ENCODE data around the gene FGD4.

The FGD4 gene

DNA sequence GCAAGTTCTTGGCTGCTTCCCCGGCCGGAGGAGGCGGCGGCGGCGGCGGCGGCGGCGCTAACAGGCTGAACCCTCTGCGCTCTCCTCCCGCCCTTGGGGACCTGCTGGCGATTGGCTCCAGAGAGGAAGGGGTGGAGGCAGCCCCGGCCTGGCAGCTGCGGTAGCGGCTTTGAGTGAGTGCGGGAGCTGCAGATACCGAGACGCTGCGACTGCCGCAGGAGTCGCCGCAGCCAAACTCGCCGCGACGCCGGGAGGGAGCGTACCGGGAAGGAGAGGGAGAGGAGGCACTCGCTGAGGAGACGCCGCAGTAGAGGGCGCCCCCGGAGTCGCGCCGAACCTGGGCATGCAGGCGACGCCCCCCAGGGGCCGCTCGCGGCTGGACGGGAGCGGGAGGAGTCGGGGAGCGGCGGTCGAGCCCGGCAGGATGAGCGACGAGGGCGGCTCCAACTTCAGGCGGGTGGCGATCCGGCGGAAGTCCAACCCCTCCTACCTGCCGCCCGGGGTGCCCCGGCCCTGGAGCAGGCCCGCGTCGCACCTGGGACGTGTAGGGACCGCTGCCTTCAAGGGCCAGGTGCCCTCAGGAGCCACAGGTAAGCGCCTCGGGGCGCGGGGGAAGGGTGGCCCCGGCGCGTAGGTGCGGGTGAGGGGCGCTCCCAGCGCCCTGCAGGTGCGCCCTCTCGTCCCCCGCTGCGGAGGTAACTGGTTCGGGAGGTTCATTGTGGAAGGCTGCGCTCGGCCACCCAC is at the start of gene FGD4:
FGD4 (plus strand) TSS at position 189 of the 744 bp plus-strand sequence.
- peak; percentile 71 for DNase-seq

DNA sequence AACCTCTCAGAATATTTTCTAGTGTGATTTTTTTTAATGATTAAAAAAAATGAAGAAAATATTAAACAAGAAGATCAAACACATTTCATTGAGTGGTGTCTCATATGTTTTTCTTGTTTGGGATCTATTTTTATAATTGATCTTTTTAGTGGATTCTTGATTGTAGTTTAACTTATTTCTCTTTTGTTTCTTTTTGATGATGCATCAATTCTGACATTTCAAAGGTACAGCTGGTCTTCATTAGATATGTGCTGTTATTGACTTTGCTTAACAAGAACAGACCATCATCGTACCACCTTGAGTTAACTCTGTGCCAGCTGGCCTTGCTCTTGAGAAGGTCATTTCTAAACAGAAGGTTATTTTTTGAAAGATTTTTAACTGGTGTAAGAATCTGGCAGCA is 45.8 kb upstream of the FGD4 start:
- DNase-seq: no peak

DNA sequence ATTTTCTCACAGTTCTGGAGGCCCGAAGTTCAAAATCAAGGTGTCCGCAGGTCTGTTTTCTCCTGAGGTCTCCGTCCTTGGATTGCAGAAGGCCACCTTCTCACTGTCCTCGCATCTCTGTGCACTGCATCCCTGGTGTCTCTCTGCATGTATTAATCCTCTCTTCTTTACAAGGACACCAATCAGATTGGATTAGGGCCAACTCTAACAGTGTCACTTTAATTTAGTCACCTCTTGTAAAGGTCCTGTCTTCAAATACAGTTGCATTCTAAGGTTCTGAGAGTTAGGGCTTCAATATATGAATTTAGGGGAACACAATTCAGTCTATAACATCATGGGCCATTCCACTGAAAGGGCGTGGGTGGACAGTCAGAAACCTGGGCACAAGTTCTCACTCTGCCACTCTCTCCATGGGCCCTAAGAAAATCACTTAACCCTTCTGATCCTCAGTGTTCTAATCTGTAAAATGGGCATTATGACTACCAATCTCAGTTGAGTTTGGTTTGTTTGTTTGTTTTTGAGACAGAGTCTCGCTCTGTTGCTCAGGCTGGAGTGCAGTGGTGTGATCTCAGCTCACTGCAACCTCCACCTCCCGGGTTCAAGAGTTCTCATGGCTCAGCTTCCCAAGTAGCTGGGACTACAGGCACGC is 41.6 kb upstream of the FGD4 start:
- DNase-seq: no peak

DNA sequence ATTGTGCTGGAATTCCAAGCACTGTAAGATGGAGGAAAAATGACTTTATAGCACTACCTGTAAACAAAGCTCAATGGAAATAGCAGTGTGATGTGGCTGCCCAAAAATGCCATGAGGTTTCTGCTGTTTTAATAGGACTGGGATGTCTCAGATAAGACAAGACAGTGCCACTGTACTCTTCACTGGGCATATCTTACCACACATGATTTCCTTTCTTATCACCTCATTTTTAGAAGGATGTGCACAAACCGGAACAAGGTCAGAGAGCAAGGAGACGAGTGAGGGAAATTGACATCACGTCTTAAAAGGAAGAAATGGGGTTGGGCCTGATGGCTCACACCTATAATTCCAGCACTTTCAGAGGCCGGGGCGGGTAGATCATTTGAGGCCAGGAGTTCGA is 38.4 kb upstream of the FGD4 start:
- no peak for DNase-seq

DNA sequence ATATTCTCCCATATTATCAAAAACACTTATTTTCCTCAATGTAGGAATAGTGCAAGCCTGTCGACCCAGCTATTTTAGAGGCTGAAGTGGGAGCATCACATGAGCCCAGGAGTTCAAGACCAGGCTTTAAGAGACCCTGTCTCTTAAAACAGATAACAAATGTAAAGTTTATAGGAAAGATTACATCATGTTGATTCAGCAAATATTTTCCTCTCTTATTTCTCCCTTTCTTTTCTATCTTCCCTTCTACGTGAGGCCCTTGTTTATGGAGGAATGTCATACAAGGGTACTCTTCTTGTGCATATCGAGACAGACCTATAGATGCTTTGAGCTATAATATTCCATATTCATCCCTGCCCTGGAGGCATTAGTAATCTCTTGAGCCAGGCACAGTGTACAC is 36.5 kb upstream of the FGD4 start:
- no peak for DNase-seq

DNA sequence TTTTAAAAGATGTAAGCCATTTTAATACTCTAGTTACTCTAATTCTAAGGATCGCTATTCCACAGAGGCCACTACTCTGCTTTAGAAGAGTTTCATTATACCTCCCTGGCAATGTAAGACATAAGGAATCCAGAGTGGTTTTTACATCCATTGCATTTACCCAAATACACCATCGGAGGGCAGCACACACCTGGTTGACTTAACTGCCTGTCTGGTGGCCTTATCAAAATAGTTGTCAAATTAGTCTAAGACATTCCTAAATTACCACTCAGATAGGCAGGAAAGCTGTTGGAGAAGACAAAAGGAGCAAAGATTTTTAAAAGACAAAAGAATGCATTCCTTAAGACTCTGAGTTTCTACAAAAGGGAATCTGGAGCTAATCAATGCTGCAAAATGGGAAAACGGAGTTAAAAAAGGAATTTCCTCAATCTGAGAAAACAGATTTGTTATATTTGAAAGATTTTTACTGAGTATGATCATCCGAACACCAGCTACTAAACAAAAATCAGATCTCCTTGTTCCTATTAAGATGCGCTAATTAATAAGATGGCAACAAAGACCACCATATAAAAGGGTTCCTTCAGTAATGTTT is 33.8 kb upstream of the FGD4 start:
- DNase-seq: no peak

DNA sequence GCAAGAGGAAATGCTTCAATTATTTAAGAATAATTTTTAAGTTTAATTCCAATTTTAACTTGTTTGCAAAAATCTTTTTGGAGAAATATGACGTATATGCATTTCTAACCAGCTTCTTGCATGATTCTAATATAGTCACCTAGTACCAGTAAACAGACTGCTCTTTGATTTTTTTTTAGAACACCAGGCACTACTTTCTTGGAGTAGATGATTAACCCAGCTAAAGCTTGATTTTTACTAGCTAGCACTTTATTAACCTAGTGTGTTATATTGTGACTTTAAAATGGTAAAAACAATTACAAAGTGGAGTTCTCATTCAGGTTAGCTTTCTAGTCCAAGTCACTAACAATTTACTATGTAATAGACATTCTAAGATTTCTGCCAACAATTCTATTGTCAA is 32.6 kb upstream of the FGD4 start:
- no peak for DNase-seq

DNA sequence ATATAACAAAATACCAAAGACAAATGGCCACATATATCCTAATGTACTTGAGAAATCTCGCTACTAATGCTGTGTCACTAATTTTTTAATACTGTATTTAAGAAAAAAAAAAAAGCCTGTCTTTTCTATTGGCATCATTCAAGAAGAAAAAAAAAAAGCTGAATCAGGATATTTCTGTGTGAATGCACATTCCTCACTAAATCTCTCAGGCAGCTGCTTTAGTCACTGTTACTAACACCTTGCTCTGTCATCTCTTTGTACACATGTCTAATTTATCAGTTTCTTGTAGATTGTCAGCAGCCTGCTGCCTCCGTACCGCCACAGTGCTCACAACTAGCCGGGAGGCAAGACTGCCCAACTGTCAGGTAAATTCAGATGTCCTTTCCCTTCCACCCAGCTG is 32.0 kb upstream of the FGD4 start:
- no peak for DNase-seq

DNA sequence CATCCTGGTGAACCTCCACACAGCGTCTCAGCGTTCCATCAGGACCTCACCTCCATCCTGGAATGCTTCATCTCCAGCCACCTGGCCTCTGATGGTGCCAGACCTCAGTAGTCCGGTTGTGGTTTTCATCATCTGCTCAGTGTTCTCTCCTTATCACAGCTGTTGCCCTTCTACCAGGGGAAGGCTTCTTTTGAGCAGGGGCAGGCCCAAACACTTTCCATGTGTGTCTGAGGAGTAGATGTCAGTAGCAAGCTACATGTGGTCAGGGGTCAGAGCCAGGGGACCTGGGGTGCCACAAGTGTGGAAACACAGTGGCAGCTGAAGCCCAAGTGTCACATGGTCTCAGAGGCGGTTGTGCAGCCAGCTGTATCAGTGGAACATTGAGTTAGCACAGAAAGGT is 30.2 kb upstream of the FGD4 start:
- no peak for DNase-seq

DNA sequence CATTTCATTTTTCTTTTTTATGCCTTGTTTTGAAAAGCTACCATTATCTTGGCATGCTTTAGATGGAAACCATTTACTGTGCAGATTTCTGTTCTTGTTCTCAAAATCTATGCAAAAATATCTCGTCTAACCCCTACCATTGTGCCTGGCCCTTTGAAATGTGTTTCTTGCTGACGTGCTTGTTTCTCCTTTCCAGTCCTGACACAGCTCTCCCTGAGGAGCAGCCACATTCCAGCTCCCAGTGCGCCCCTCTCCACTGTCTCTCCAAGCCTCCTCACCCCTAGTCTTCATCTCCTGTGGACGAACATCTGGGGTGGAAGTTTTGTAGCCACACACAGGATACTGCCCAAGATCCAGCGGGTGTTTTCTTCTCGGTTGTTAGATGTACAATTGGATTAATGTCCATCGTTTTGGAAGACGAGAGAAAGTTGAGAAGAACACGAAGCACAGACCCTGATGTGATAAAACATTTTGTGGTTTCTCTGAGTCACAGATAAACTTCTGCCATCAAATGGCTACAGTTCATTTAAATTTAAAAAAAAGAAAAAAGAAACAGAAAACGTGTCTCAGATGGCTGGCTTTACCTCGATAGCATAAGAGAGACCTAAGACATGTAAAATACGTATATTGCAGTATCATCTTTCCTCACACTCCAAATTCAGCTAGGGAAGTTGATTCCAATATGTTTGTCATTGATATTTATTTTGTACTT is 21.9 kb upstream of the FGD4 start:
- no peak for DNase-seq

DNA sequence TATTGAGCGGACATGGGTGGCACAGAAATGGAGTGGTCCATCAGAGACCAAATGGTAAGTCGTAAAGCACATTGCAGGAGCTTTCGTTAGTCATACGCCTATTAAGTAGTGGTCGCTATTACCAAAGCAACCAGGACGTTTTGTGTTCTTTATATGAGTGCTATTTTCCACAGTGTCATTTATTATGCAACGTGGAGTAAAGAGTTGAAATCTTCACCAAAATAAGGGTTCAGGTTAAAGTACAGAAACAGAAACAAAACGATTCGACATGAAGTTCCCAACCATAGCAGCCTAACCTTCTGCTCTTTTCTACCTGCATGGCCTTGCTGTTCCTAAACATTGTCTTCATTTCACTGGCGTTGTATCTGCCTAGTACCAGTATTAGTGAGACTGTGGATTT is 20.1 kb upstream of the FGD4 start:
- no peak for DNase-seq

DNA sequence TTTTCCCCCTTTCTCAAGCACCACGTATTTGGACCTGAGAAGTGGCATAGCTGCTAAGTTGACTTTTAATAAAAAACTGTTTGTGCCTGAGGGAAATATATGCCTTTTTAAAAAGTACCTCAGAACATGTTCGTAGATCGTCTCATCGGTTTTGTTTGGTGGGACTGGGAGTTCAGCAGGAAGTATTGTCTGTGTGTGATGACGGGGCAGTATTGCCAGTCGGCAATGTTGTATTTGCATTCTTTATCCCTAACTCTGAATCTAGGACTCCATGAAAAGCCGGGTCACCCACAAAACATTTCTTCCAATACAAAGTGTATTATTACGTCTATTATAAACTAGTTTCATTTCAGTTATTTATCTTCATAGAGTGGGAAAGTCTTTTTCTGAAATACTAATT is 19.7 kb upstream of the FGD4 start:
- DNase-seq: no peak

DNA sequence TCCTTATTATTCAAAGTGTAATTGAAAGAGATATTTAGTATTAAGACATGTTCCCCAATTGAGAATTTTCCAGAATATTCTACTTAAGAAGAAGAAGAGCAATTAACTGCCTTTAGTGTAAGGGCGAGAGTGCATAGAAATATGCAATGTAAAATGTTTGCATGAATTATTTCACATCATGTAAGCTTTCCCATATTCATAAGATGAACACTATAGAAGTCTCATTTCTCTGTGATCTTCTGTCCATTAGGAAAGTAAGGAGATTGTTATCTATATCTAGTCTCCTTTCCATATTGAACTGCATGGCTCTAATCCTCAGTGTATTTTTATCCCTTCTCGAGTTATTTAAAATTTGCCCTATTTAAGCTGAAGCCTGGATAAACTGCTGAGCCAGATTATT is 17.1 kb upstream of the FGD4 start:
- DNase-seq: no peak

DNA sequence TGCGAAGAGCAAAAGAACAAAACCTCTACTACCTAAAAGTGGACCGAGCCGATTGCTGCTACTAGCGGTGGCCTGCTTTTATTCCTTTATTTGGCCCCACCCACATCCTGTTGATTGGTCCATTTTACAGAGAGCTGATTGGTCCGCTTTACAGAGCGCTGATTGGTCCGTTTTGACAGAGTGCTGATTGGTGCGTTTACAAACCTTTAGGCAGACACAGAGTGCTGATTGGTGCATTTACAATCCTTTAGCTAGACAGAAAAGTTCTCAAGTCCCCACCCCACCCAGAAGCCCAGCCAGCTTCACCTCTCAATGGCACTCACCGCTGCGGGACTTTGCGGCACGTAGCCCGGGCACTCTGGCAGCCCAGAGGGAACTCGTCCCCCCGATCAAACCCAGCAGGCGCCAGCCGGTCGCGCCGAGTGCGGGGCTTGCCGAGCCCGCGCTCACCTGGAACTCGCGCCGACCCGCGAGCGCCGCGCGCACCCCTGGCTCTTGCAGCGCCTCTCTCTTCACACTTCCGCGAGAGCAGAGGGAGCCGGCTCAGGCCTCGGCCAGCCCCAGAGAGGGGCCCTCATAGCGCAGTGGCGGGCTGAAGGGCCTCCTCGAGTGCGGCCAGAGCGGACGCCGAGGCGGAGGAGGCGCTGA is 8.7 kb upstream of the FGD4 start:
- DNase-seq: no peak

DNA sequence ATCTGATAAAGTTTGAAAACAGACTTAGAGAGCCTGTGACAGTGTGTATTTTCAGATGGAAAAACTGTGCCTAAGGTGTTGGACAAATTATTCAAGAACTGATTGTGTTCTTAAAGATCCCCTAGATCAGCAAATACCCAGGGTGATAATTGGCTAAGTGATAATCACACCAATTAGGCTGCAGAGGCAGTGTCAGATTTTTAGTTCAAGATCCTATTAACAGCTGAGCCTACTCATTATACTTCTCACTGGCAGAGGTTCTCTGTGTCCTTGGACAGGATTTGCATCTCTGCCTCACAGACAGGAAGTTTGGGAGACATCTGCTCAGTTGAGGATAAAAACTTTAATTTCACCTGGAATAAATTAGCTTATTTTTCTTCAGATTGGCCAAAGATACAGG is 4.3 kb upstream of the FGD4 start:
- no peak for DNase-seq

DNA sequence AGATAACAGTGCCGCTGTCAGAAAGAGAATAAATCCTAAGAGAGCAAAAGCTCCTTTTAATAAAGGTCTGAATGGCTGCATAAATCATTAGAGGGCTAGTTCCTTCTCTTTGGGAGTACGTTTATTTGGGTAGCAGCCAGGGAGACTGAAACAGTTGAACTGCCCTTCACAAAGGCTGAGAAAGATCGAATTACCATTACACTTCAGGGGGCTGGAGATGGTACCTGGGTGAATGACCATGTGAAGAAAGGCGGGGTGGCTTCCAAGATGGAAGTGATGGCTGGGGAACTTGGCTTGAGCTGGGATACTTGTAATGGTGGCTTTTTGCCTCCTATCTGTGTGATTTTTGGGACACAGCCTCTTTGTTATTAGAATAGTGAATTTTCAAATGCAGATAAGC is 1.7 kb upstream of the FGD4 start:
- no peak for DNase-seq

DNA sequence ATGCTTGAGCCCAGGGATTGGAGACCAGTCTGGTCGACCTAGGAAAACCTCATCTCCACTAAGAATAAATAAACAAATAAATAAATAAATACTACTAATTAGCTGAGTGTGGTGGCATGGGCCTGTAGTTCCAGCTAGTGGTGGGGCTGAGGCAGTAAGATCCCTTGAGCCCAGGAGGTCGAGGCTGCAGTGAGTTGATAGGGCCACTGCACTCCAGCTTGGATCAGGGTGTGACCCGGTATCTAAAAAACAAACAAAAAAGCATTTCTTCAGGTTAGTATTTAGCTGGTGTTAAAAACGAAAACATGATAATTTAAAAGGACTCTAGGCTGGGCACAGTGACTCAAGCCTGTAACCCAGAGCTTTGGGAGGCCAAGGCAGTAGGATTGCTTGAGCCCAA is 1.2 kb upstream of the FGD4 start:
- no peak for DNase-seq

DNA sequence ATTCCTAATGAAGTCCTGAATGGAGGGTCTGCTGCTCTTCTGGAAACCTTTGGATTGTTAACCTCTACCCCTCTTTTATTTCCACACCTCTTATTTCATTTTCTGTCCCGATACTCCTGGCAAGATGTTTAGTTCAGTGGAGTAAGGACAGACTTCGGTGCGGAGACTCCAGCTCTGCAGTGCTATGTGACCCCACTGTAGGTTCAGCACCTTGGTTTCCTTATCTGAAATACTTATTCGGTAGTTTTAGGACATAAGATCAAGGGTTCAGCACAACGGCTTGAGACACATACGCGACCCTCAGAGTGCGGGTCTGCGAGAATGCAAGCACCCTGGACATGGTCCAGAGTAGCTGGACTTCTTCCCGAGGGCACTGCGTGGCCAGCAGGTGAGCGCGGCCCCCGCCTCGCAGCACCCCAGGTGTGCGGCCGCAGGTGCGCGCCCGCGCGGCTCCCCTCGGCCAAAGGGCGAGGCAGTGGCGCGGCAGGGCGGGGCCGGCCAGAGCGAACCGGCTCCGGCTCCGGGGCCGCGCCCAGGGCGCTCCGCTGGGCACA is 465 bp upstream of the FGD4 start:
- DNase-seq: no peak

DNA sequence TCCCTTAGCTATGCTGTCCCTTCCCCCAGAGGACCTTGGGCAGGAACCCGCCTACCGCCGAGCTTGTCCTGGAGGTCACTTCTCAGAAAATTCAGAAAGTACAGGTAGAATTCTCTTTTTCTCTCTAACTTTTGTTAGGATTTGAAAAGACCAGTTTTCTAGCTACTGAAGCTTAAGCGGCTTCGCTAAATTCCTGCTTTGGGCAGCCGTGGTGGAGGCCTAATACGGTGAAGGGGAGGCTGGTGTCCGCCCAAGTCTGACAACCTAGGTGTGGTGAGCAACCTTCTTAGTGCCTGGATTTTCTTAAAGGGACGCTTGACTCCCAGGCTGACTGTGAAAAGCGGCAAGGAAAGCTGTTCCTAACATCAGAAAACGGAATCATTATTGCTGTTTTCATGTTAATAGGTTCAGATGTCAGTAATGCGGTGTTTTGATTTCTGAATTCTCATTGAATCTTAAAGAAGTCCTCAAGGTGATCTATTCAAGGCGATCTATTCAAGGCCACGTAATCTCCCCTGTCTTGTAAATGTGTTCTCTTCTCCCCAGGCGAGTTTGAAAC is 835 bp downstream of the FGD4 start:
- no peak for DNase-seq

DNA sequence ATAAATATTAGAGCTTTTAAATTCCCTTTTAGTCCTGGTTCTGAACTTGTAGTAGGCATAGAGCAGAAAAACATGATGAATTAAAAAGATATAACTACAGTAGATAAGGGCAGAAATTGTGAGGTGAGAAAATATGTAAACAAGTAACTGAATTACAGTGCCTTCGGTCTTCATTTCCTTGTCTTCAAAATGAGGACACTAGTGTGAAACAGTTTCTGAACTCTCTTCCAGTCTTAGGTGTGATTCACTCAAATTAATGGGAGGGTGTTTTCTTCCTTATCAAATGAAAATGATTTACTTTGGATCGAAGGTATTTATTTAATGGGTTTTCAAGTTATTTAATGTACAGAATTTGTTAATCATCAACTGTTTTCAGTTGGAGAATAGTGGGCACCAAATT is 1.5 kb downstream of the FGD4 start:
- no peak for DNase-seq

DNA sequence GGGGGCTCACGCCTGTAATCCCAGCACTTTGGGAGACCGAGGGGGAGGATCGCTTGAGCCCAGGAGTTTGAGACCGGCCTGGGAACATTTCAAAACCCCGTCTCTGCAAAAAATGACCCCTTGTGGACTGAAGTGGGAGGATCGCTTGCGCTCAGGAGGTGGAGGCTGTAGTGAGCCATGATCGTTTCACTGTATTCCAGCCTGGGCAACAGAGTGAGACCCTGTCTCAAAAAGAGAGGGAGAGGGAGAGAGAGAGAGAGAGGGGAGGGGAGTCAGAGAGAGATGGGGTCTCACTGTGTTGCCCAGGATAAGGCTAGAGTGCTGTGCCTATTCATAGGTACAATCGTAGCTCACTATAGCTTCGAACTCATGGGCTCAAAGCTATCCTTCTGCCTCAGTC is 2.8 kb downstream of the FGD4 start:
- DNase-seq: no peak

DNA sequence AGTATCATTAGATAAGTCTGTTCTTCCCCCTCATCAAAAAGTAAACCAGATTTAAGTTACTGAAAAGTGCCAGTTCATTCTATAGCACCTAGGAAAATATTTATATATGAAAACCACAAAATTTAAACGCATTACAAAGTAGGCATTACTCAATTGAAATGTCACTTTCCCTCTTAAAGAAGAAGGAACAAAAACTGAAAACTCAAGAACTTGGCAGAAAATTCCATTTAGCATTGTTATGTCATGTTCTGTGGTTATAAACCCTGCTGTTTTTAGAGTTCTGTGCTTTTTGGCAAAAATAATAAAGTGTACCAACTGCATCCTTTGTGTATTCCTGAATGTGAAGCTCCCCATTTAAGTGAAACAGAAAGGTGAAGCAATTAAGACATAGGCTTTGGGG is 3.6 kb downstream of the FGD4 start:
- DNase-seq: no peak

DNA sequence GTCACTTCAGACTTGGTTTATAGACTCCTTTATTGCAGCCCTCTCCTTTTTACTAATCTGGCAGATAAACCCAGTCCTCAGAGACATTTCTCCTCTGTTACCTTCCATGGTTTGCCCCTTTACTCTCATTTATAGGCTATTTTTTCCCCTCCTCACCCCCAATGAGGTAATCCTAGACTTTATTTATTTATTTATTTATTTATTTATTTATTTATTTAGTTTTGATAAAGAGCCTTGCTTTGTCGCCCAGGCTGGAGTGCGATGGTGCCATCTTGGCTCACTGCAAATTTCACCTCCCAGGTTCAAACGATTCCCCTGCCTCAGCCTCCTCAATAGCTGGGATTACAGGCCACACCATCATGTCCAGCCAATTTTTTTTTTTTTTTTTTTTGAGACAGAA is 8.4 kb downstream of the FGD4 start:
- DNase-seq: no peak
